Measurements from ENCODE around the gene CELF1.
"Not testable (repeated sequence)": the region's sequence is repeated elsewhere in the genome, so short reads cannot be mapped to it uniquely, and the experiment has no call there.

- not testable (repeated sequence) for TF ChIP-seq CTCF, POLR2A (IDR thresholded peaks at IDR 0.05)
These were observed 9.5 kb upstream of the CELF1 start for GRCh38 chr11:47562393-47562792.

All from thyroid gland (tissue), 4 donors.